Fibroblast of lung (primary cell): ENCODE data around the gene TMEM106C.

Experiments used
- EZH2 ChIP-seq: IDR thresholded peaks from 2 replicates; pipeline ENCODE4 v1.5.1; 2012; ENCODE audit warnings: low read length, control low read depth, mild to moderate bottlenecking; ENCODE audit errors: missing control alignments
- TF ChIP-seq, protein P1 (sequence below), 2 donors: IDR thresholded peaks in 1 of 2; conservative IDR thresholded peaks in 1 of 2; 1 replicate in 1 of 2; 2 replicates in 1 of 2; pipeline ENCODE4 v1.5.1; 2011 to 2012; ENCODE audit warnings: low read length in 2 of 2, control low read depth in 1 of 2, inconsistent platforms in 1 of 2, low read depth in 1 of 2, mild to moderate bottlenecking in 1 of 2

DNA sequence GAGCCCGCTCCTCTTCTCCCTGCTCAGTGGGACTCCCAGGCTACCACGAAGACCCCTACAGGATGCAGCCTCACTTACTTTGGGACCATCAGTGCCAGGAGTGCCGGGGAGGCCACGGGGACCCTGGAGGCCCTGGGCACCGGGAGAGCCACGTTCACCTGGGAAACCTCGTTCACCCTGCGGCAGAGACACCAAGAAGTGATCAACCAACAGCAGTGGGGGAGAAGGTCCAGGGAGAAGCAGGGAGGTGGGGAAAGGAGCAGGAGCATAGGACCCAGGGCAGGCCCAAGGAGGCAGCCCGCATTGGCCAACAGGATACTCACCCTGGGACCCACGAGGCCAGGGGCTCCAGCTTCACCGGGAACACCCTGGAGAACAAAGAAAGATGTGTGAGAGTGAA, 19.4 kb downstream of the TMEM106C start:
- TF ChIP-seq, protein P1, sequence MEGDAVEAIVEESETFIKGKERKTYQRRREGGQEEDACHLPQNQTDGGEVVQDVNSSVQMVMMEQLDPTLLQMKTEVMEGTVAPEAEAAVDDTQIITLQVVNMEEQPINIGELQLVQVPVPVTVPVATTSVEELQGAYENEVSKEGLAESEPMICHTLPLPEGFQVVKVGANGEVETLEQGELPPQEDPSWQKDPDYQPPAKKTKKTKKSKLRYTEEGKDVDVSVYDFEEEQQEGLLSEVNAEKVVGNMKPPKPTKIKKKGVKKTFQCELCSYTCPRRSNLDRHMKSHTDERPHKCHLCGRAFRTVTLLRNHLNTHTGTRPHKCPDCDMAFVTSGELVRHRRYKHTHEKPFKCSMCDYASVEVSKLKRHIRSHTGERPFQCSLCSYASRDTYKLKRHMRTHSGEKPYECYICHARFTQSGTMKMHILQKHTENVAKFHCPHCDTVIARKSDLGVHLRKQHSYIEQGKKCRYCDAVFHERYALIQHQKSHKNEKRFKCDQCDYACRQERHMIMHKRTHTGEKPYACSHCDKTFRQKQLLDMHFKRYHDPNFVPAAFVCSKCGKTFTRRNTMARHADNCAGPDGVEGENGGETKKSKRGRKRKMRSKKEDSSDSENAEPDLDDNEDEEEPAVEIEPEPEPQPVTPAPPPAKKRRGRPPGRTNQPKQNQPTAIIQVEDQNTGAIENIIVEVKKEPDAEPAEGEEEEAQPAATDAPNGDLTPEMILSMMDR (conservative IDR thresholded peaks at IDR 0.05 in 1 of 2, IDR thresholded peaks at IDR 0.05 in 1 of 2; ENCODE audit: low read depth in 1 of 2, low read length in 2 of 2): no peak
- TF ChIP-seq EZH2: no peak
